HG03280 (cell line): ENCODE data around the gene NOD1.
A peak's percentile ranks its signal among the peaks of the same experiment; 100 is the strongest.
"Not testable (repeated sequence)": the region's sequence is repeated elsewhere in the genome, so short reads cannot be mapped to it uniquely, and the experiment has no call there.

Experiments
- ATAC-seq: cut with Tn5 transposase; IDR thresholded peaks from one replicate; pipeline ENCODE4 v1.9.1; 2021; ENCODE audit warnings: mild to moderate bottlenecking, moderate library complexity; ENCODE audit not compliant: unreplicated experiment

NOD1 gene

GRCh38 chr7:30504301-30505173, 26.0 kb upstream of the NOD1 start, which contains the start of gene GGCT:
TSS of gene GGCT (minus strand) at chr7:30504829. CDS start at chr7:30504709, 120 bp downstream.
- peak; percentile 99 for ATAC-seq

- no peak for ATAC-seq
Observed at GRCh38 chr7:30503274-30504212, 25.0 kb upstream of the NOD1 start.

GRCh38 chr7:30502470-30503251, 24.1 kb upstream of the NOD1 start:
- no peak for ATAC-seq

GRCh38 chr7:30501264-30501663, 22.7 kb upstream of the NOD1 start:
- no peak for ATAC-seq

GRCh38 chr7:30493228-30493627, 14.6 kb upstream of the NOD1 start:
- no peak for ATAC-seq

GRCh38 chr7:30491417-30491816, 12.8 kb upstream of the NOD1 start:
- ATAC-seq = no peak

- no peak for ATAC-seq
Observed at GRCh38 chr7:30487371-30487770, 8.8 kb upstream of the NOD1 start.

- no peak for ATAC-seq
Observed at GRCh38 chr7:30485667-30486066, 7.1 kb upstream of the NOD1 start.

- ATAC-seq = not testable (repeated sequence)
Observed at GRCh38 chr7:30481416-30481815, 2.8 kb upstream of the NOD1 start.

GRCh38 chr7:30479202-30480120, 877 bp upstream of the NOD1 start:
- no peak for ATAC-seq

- ATAC-seq = no peak
Observed at GRCh38 chr7:30476459-30477145, 2.0 kb downstream of the NOD1 start.

- no peak for ATAC-seq
Observed at GRCh38 chr7:30475580-30475979, 3.0 kb downstream of the NOD1 start.

- no peak for ATAC-seq
Observed at GRCh38 chr7:30474893-30475292, 3.7 kb downstream of the NOD1 start.

GRCh38 chr7:30474485-30474884, 4.1 kb downstream of the NOD1 start:
- no peak for ATAC-seq

- ATAC-seq = no peak
Observed at GRCh38 chr7:30473903-30474302, 4.7 kb downstream of the NOD1 start.

- no peak for ATAC-seq
Observed at GRCh38 chr7:30472784-30473775, 5.5 kb downstream of the NOD1 start.

- no peak for ATAC-seq
Observed at GRCh38 chr7:30472081-30472783, 6.4 kb downstream of the NOD1 start.
